ENCODE results near the gene WDR11. TPM values are rescaled to one million over a fixed set of nuclear protein-coding genes. Genes with fewer than 3 reads are reported as not detected.

WDR11 gene, protein sequence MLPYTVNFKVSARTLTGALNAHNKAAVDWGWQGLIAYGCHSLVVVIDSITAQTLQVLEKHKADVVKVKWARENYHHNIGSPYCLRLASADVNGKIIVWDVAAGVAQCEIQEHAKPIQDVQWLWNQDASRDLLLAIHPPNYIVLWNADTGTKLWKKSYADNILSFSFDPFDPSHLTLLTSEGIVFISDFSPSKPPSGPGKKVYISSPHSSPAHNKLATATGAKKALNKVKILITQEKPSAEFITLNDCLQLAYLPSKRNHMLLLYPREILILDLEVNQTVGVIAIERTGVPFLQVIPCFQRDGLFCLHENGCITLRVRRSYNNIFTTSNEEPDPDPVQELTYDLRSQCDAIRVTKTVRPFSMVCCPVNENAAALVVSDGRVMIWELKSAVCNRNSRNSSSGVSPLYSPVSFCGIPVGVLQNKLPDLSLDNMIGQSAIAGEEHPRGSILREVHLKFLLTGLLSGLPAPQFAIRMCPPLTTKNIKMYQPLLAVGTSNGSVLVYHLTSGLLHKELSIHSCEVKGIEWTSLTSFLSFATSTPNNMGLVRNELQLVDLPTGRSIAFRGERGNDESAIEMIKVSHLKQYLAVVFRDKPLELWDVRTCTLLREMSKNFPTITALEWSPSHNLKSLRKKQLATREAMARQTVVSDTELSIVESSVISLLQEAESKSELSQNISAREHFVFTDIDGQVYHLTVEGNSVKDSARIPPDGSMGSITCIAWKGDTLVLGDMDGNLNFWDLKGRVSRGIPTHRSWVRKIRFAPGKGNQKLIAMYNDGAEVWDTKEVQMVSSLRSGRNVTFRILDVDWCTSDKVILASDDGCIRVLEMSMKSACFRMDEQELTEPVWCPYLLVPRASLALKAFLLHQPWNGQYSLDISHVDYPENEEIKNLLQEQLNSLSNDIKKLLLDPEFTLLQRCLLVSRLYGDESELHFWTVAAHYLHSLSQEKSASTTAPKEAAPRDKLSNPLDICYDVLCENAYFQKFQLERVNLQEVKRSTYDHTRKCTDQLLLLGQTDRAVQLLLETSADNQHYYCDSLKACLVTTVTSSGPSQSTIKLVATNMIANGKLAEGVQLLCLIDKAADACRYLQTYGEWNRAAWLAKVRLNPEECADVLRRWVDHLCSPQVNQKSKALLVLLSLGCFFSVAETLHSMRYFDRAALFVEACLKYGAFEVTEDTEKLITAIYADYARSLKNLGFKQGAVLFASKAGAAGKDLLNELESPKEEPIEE
- total RNA-seq, result 70.1 TPM

DNA sequence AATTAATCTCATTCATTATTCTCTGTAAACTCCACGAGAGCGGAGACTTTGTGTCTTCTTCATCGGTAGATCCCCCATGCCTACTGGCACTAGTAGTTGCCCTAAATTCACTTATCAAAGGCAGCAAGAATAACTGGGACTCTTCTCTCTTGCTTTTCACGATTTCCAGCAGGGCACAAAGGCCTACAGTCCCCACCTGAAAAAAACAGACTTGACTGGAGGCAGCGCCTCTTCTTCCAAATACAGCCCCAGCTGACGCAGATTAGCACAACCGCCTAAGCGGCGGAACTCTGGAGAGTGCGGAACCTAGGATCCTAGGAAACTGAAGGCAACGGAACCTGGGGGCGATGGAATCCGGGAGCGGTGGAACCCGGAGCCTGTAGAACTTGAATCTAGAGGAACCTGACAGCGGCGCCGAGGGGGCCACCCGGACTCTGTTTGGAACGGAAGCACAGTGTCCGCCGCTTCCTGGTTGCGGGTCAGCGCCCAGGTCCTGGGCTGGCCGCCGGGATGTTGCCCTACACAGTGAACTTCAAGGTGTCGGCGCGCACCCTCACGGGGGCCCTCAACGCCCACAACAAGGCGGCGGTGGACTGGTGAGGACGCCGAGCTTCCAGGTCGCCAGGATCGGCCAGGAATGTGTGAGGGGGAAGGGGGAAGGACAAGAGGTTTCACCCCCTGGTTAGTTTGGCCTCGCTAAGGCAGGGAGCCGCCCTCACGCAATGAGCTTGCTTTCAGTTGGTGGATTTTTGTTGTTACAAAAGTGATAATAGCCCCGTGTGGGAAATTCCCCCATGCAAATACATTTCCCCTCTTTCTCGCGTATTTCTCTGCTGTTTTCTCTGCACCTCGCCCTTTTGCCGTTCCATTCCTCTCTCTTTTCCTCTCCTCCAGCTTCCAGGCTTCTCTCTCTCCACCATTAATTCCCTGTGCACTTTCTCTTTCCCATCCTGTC, at the start of gene WDR11:
Gene WDR11, plus strand, starts transcription at position 452 of the 955 bp plus-strand sequence. Its CDS starts 59 bp downstream, at position 511.

